ENCODE results near the gene ISL2.

Gene ISL2

DNA sequence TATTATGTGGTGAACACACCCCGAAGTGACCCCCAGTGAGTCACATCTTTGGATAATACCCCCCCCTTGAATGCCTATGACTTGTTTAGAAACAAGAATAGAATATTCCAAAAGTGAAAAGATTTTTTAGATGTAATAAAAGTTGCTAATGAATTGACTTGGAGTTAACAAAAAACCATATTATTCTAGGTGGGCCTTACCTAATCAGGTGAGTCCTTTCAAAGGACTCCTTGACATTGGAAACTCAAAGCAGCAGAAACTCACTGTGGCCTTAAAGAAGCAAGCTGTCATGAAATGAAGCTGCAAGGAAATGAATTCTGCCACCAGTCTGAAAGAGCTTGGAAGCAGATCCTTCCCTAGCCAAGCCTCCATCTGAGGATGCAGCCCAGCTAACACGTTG lies 10.9 kb upstream of the ISL2 start:
- no peak for DNase-seq (ENCODE audit: low read depth, low spot score)
- H3K4me3 ChIP-seq (ENCODE audit: low read length) = no peak overlapping the region

DNA sequence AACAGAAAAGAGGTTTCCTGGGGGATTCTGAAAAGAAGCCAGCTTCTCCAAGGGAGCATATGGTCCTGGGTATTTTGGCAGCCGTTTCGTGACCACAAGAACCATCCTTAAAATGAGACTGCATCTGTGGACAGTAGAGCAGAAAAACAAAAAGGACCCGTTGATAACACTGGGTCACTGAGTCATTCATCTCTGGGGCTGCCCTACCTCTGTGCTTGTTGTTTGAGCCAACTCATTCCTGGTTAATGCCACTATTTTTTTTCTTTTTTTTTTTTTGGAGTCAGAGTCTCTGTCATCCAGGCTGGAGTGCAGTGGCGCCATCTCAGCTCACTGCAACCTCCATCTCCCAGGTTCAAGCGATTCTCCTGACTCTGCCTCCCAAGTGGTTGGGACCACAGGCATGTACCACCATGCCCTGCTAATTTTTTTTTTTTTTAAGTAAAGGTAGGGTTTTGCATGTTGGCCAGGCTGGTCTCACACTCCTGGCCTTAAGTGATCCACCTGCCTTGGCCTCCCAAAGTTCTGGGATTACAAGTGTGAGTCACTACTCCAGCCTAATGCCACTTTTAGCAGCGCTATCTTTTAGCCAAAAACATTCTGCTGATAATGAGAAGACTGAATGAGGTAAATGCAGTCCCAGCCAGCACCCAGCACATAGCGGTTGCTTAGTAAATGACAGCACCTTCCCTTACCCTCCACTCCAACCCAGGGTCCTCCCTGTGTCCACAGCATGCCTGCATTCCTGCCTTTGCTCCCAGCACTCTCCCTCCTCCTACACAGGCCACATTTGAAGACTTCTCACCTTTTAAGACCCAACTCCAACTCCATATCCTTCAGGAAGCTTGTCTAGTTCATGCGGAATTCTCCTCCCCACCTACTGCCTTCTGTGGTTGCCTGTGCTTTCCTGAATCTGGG lies 9.1 kb upstream of the ISL2 start:
- no peak for DNase-seq (ENCODE audit: low read depth, low spot score)

DNA sequence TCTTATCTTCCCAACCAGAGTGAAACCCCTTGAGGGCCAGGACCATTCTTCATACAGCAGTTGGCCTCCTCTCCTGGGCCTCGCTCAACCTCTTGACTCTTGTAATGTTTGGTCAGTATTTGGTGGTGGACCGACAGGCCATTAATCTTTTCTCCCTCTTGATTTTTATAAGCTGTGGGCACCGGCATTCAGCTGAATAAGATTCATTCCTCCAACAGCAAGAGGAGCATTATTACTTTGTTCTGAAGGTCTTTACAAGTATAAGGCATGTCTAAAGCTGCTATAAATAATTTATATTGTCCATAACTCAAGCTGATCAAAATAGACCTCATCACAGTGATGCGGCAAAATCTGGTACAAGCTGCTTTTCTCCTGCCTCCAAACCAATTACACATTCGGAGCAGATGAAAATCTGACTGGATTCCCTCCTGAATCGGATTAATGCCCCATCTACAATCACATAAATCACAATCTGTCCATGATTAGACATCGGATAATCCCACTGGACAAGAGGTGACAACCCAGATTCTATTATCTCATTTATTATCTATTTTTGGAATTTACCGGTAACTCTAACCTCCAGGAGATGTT lies 8.4 kb upstream of the ISL2 start:
- DNase-seq (ENCODE audit: low read depth, low spot score) = no peak
- no peak overlapping the region for H3K4me3 ChIP-seq (ENCODE audit: low read length)

More for the DNA sequence above, 9.1 kb upstream of the ISL2 start:
- no peak overlapping the region for H3K4me3 ChIP-seq (ENCODE audit: low read length)

DNA sequence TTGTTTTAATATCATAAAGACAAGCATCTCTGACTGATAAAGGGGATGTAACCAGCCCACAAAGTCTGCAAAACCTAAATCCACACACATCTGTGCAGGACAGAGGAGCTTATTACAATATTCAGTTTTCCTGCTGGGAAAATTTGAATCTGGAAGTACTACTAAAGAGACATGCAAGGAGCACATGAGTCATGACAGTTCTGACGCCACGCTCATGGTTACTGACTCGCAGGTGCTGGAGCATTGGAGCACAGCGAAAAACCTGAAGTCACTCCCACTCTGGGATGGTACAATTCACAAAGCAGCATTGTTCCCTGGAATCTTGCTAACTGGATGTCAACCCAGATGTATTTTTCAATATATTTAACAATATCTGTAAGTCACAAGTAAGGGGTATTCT lies 7.6 kb upstream of the ISL2 start:
- no peak overlapping the region for H3K4me3 ChIP-seq (ENCODE audit: low read length)
- DNase-seq (ENCODE audit: low read depth, low spot score) = no peak

DNA sequence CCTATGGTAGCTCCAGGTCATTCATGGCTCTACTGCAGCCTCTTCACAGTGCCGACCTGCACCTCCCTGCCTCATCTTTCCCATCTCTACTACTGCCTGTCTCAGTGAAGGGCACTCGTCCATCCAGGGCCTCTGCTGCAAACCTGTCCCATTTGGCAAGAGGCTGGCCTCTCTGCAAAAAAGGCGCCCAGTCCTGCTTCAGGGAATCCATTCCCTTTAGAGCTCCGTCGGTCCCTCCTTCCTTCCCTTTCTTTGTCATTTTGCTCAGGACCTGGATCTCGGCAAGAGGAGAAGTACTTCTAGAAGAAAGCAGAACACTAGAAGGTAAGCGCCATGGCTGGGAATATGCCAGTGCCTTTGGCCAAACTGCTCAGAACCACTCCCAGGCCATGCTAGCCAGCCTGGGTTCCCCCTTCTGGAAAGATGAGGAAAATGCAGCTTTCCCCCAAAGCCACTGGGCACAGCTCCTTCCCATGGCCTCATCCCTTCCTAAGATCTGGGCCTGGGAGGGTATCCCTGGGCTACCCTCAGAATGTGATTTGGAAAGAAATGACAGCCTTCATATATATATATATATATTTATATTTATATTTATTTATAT lies 6.4 kb upstream of the ISL2 start:
- no peak overlapping the region for H3K4me3 ChIP-seq (ENCODE audit: low read length)
- no peak for DNase-seq (ENCODE audit: low read depth, low spot score)

DNA sequence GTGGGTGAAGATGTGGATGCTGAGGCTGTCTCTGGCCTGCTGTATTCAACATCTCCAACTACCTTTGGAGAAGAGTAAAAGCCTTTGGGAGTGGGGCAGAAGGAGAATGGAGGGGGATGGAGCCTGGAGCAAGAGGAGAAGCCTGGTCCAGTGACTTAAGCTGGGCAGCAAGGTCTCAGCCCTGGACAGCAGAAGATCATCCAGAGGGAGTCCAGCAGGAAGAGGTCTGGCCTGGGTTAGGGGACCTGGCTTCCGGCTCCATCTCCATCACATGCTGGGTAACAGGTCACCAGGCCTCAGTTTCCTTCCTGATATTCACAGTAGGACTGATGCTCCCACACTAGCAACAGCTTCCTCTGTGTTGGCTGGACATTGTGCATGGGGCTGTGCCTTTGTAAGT lies 3.8 kb upstream of the ISL2 start:
- no peak for DNase-seq (ENCODE audit: low read depth, low spot score)
- no peak overlapping the region for H3K4me3 ChIP-seq (ENCODE audit: low read length)

DNA sequence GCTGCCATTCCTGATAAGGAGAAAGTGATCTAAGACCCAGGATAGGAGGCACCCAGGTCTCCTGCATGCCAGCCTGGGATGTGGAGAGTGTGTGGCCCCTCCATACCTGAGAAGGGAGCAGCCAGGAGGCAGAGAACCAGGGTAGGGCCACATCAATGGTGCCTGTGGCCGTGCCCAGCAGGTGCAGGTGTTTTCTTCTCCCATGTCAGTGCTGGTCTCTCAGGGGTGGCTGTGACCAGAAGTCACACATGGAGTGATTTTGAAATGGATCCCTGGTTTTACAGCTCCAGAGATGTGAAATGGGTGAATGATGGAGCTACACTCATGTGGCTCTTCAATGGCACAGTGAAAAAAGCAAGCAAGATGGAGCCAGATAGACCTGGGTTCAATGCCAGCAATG lies 3.3 kb upstream of the ISL2 start:
- DNase-seq (ENCODE audit: low read depth, low spot score) = no peak
- no peak overlapping the region for H3K4me3 ChIP-seq (ENCODE audit: low read length)

DNA sequence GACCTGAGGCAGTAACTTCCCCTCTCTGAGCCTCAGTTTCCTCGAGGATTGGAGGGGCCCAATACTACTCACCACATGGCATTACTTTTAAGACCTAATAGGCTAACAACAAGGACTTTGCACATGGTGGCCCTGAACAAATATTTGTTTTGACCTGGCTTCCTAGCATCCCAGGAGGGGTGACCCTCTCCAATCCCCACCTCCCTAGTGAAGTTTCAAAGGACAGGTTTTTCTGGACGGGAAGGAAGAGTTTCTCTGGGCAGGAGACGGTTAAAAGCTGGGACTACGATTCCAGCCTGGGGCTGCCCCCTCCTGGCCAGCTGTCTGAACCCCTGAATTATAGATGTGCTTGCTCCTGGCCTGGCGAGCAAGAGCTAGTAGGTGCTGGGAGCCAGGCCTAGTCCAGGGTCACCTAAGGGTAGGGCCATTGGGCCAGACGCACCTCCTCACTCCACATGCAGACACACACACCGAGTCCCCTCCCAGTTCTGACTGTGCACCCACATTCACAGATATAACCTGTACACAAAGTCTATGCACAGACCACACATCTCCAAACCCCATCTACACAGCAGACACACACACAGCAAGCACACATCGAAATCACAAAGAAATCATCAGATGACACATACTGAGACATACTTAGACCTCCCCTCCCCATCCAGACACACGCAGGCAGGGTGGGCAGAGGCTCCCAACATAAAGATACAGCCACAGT lies 2.7 kb upstream of the ISL2 start:
- H3K4me3 ChIP-seq (ENCODE audit: low read length) = no peak overlapping the region
- DNase-seq (ENCODE audit: low read depth, low spot score) = no peak

DNA sequence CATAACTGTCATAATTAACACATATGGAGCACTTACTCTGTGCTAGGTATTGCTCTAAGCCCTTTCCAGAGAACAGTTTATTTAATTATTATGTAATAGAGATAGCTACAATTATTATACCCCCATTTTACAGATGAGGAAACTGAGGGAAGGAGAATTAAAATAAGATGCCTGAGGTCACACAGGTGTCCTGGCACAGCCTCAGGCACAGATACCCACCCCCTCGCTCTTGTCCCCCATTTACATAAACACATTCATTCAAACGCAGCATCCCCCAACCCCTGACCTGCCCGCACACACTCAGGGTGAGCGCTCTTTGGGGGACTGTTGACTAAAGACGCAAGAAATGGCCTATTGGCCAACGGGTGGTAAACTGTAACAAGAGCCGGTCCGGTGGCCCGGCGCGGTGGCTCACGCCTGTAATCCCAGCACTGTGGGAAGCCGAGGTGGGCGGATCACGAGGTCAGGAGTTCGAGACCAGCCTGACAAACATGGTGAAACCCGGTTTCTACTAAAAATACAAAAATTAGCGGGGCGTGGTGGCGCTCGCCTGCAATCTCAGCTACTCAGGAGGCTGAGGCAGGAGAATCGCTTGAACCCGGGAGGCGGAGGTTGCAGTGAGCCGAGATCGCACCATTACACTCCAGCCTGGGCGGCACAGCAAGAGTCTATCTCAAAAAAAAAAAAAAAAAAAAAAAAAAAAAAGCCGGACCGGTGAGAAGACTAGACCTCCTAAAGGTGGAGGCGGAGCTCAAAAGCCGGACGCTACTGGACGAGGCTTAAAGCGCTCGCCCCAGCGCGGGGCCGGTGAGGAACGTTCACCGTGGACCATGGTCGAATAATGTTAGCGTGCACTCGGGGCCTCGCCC lies 1.9 kb upstream of the ISL2 start:
- no peak for DNase-seq (ENCODE audit: low read depth, low spot score)
- H3K4me3 ChIP-seq (ENCODE audit: low read length) = no peak overlapping the region

DNA sequence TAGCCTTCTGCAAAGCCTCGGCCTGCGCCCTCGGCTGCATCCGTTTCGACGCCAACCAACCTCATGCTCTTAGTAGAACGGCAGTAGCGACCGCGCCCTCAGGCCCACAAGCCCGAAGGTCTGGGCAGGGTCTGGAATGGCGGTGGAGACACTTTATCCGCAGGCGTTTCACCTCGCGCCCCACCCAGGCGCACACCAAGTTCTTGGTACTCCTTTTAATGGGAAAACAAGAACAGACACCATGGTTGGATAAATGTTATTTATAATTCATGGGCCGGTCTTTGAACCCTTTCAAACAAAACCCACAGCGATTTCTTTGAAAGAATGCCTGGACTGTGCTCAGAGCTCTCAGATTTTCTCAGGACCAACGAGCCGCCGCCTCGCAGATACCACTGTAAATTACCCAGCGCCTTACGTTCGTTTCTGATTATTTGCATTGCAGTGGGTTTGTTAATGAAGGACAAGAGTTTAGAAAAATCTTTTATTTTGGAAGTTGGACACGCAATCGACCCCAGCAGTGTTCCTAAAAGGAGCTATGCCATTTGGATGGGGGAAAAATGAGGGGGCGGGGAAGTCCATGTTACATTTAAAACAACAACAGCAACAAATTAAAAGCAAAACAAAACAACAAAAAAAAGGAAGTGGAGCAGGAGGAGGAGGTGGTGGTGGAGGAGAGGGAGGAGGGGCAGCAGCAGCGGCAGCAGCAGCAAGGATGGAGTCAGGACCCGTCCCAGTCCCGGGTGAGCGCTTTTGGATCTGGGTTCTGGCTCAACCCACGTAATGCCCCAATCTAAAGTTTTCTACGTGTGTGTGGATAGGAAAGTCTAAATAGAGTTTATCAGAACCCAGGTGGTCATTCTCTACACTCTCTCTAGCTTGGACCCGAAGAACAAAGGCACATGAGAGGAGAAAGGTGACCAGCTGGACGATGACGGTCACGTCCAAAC lies 993 bp upstream of the ISL2 start:
- DNase-seq (ENCODE audit: low read depth, low spot score) = no peak

DNA sequence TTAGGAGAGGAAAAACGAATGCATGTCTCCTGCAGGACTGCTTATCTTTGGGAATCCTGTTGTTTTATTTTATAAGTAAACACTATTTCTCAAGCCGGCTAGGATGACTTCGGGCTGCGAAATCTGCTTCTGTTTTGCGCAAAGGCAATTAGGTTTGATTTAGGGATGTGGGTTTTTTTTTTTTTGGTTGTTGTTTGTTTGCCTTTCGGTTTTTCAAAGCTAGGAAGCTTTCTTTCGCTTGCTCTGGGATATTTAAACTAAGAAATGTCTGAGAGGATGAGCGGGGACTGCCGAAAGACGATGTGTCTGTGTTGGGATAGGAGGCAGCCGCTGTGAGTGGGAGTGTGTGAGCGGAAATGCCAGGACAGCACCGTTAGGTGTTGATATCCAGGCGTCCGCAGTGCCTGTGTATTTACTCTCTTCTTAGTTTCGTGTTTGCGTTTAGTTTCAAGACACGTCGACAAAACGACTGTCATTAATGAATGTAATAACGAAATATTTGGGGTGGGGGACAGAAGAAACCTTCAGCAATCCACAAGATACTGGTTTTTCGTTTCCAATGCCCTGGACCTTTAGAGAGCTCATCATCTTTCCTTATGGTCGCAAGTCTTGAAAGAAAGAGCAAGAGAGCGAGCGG lies 604 bp downstream of the ISL2 start:
- DNase-seq (ENCODE audit: low read depth, low spot score) = no peak
- peak overlapping the region; percentile 86 for H3K4me3 ChIP-seq (ENCODE audit: low read length)

More for the DNA sequence above, 993 bp upstream of the ISL2 start:
- H3K4me3 ChIP-seq (ENCODE audit: low read length) = peak overlapping the region; percentile 86

DNA sequence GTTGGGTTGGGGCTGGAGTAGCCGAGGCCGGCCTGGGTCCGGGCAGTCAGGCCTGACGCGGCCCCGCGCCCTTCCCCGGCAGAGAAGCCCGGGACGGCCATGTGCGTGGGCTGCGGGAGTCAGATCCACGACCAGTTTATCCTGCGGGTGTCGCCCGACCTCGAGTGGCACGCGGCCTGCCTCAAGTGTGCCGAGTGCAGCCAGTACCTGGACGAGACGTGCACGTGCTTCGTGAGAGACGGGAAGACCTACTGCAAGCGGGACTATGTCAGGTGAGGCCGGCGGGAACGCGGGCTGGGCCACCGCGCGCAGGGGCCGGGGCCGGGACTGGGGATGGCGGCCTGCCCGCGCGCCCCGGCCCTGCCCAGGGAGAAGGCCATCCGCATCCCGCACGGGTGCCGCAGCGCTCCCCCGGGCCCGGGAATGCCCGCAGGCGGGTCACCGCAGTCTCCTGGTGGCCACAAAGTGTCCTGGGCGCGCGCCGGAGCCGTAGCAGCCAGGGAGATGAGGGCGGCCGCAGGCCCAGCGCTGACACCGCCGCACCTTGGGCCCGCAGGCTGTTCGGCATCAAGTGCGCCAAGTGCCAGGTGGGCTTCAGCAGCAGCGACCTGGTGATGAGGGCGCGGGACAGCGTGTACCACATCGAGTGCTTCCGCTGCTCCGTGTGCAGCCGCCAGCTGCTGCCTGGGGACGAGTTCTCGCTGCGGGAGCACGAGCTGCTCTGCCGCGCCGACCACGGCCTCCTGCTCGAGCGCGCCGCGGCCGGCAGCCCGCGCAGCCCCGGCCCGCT lies 1.3 kb downstream of the ISL2 start:
- peak overlapping the region; percentile 86 for H3K4me3 ChIP-seq (ENCODE audit: low read length)
- no peak for DNase-seq (ENCODE audit: low read depth, low spot score)

DNA sequence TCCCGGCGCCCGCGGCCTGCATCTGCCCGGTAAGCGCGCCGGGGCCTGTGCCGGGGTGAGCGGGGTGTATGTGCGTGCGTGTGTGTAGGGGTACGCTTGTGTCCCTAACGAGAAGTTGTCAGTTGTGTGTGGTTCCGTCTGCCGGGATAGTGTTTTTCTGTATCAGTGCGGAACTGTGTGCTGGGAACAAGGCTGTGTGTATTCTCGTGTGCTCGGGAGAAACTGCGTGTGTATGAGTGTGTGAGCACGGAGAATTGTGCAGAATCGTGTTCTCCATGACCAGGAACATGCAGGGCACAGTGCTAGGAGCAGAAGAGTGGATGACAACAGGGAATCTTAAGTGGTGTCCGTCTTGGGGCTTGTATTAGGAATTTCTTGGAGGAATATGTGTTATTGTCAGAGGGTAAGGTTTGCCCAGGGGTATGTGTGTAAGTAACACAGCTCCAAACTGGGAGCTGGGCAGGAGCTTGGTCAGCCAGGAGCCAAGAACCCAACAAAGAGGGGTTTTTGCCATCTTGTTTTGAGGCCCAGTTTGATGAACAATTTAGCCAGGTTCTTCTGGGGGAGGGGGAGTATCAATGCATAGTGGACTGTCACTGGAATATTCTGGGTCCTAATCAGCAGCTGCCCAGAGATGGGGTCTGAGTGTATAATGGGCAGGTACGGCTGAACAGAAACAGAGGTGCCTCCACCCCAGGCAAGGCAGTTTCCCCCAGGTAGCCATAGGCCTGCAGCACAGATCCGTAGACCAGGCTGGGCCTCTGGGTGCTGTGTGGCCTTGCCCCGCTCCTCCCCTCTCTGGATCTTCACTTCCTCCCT lies 2.1 kb downstream of the ISL2 start:
- H3K4me3 ChIP-seq (ENCODE audit: low read length) = no peak overlapping the region
- DNase-seq (ENCODE audit: low read depth, low spot score) = no peak

DNA sequence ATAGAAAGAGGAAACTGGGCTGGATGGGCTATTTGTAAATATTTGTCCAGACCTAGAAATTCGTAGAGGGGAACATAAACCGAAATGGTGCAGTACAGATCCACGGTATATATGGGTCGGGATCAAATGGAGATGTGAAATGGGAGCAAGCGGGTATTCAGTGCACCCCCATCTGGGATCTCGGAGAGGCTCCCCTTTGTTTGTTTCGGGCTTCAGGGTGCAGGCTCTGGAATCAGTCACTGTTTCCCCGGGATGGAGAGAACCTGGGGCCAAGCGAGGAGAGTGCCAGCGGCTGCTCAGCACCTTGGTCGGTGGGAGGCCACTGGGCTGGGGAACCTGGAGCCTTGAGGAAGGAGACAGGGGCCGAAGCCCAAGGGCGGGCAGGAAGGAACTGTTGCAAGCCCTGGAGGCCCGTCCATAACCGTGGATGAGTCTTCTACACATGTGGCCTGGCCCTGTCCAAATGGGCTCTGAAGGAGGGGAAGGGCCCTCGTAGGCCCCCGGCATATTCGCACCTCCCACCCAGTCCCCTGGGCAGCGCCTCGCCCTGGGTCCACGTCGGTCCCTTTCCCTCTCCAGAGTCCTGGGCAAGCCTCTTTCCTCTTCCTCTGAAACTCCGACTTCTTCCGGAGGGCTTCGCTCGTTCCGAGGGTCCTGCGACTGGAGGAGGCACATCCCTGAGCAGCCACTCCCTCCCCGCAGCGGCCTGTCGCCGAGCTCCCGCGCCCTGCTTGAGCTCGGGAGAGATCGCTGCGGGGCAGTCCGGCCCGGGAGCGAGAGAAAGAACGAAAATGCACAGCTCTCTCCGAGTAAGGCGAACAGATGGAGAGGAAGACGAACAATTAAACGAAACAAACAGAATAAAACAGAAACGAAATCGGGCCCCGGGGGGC lies 3.0 kb downstream of the ISL2 start:
- DNase-seq (ENCODE audit: low read depth, low spot score) = no peak
- H3K4me3 ChIP-seq (ENCODE audit: low read length) = no peak overlapping the region

All from Jurkat, Clone E6-1 (cell line).